Stimulated activated CD4-positive, alpha-beta T cell treated with anti-CD3 and anti-CD28 coated beads, Interleukin-15, amount 100 ng/mL, for 24 hours (primary cell): Measurements from ENCODE around the gene RNF144A.

Experiments used
- DNase-seq: peaks from one replicate; pipeline ENCODE4 v3.0.0-alpha.2; 2020

Gene RNF144A

DNA sequence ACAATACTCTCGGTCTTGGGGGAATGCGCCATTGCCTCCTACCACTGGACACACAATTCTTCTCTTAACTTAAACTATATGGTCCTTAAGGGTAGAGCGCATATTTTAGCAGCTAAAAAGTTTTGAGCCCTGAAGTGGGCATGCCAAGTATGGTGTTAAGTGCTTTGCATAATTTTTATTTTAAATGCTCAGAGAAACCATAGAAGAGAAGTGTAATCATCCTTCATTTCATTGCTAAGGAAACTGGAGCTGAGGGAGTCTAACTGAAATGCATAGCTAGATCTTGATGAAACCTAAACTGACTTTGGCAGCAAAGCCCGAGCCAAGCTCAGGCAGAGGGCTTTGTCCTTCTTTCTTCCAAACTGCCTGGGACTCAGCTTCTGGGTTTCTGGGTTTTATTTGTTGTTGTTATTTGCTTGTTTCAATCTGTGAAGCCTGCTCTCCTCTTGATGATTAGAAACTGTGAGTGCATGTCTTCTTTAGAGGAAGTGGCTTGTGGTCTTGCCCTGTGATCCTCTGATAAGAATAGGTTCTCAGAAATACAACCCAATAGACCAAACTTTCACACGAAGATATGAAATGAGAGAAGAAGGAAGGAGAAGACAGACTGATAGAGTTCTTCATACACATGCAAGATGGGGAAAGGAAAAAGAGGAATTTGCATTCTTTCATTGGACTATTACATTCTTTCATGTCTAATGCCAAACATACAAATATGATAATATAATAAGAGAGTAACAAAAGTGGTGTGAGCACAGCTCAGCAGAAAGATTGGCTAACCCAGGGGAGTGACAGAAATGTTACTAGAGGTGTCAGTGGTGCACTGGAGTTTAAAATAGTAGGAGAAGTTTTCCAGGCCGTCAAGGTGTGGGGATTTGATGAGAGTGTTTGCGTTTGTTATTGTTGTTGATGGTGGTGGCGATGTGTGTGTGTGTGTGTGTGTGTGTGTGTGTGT is 7.5 kb upstream of the RNF144A start:
- peak; percentile 35 for DNase-seq

DNA sequence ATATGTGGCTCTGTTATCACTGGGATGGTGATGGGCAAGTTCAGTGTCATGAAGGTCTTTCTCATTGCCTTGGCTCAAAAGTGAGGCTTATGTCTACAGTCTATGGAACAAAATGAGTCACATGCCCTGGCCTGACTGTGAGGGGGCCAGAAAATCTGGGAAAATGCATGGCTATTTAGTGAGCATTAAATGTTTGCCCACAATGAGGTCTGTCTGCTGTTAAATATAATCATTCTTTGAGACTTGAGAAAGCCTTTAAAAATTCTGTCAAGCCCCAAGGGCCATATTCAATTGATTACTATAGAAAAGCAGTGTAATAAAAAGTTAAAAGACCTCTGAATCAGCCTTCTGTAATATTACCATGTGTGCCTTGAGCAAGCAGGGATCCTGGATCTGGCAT is 5.5 kb upstream of the RNF144A start:
- DNase-seq = no peak

DNA sequence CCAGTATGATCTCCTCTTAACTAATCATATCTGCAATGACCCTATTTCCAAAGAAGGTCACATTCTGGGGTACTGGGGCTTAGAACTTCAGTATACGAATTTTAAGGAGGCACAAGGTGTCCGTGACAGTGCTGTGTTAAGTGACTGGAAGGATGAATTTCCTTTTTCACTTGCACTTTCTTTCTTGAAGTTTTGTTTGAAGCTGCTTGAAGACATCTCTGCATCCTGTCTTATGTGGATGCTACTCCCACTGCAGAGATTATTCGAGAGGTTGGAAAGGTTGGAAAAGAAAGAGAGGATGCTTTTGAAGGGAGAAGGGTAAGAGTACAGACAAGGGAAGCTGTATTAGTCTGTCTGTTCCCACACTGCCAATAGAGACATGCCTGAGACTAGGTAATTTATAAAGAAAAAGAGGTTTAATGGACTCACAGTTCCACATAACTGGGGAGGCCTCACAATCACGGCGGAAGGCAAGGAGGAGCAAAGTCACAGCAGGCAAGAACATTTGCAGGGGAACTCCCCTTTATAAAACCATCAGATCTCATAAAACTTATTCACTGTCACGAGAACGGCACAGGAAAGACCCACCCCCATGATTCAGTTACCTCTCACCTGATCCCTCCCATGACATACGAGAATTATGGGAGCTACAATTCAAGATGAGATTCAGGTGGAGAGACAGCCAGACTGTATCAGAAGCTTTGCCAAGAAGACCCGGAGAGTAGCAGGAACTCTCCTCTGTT is 3.6 kb upstream of the RNF144A start:
- DNase-seq = peak; percentile 71

DNA sequence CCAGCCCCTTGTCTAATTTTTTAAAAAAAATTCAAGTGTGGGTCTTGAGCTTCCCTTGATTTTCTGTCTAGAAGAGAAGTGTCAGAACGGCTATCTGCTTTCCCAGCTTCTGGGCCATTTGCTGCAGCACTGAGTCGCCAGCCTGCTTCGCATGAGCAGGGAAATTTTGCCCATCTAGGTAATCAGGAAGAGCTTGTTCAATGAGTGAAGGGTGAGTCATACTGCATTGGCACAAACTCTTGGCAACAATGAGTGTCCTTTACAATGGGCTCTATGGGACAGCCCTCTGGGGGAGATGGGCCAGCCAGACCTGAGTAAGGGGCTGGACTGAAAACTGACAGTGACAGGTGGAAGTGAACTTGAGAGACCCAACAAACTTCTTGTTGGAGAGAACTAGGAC is 2.4 kb upstream of the RNF144A start:
- peak; percentile 36 for DNase-seq

DNA sequence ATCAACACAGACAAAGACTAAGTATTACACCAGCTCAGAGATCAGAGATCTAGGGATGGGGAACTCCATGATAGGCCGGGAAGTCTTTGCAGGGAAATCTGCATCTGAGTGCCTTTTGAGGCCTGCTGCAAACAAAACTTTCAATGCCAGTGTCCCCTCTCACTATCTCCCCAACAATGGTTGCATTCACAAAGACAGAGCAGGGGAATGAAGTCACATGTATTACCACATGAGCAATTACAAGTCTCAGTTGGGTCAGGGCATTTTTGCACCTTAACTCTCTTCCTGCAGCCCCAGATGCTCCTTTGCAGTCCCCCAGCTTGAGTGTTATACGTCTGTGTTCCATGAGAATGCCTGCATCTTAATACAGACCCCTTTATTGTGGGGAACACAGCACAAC is 1.8 kb upstream of the RNF144A start:
- DNase-seq = no peak

DNA sequence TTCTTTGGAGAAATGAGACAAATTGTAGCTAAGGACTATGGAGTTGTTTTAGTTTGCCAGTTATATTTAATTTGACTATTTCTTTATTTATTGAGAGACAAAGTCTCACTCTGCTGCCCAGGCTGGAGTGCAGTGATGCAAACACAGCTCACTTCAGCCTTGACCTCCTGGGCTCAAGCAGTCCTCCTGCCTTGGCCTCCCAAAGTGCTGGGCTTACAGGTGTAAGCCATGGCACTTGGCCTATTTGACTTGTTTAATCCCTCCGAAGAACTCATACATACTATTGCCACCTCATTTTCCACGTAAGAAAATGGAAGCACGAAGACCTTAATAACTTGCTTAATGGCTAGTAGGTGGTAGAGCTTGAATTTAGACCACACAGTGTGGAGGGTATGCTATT is 988 bp upstream of the RNF144A start:
- DNase-seq = no peak

DNA sequence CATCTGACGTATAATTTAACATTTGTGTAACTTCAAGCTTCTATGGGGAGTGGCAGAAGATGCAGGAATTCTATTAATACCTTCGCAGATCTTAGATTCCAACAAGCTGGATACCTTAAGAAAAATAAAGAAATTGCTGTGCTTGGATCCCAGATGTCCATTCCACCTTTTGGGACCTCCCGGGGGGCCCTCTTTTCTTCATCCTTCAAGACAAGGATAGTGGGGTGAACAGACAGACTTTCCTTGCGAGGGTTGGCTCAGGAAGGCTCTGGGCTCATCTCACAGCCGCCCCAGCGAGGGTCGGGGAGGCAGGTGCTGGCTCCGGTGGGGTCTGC is 509 bp upstream of the RNF144A start:
- DNase-seq = no peak

DNA sequence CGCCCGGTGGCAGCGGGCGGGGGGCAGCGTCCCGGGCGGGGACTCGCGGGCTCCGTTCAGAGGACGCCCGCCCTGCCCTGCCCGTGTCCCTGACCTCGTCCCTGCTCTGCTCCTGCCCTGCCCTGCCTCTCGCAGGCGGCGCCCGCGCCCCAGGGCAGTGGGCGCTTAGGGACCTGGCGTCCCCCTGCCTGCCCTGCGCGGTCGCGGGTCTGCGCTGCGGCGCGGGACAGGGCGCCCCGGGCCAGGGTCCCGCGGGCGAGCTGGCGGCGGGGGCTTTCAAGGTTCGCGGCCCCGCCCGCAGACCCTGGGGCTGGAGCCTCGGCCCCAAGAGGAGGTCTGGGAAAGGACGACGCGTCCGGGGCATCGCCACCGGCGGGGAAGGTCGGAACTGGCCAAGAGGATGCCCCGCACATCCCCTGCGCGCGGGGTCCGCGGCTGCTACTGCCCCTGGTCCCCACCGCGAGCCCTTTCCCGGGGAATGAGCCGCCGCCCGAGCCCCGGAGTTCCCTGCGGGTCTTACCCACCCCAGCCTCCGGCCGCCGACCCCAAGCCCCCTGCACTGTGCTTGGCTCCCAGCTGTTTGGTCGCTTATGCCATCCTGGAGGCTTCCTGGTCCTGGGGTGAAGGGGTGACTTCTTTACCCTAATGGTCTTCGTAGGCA is 679 bp downstream of the RNF144A start:
- DNase-seq = peak; percentile 41

DNA sequence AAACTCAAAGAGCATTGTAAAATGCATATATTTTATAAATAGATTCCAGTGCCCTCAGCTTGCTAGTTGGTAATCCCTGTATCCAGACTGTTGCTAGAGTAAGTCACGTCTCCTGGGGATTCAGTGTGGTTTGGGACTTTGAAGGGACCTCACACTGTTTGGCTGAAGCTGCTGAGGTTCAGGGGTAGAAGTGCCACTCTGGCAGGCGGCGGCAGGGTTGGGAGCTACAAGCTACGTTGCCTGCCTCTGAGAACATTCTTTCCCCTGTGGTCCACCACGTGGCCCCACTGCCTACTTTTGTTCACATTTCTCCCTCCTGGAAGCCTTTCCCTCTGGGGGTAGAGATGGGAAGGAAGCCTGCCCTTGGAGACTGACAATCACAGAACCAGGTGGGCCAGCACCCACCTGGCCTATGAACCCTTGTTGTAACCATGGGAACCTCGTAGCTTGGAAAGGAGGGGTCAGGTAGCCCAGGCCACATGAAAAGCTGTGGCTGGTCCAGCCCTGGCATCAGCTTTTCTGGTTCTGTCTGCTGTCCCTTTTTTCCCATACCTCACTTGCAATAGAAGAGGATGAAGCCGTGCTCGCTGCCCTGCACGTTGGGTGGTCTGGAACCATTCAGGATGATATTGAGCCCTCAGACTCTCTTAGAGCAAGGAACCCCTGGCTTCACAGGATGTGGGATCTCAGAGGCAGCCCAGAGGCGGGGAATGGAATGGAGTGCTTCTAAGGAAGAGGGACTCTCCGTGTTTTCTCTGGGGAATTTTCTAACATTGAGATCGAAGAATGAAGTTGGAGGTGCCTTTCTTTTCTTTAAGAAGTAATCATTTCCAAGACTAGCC is 2.9 kb downstream of the RNF144A start:
- no peak for DNase-seq

DNA sequence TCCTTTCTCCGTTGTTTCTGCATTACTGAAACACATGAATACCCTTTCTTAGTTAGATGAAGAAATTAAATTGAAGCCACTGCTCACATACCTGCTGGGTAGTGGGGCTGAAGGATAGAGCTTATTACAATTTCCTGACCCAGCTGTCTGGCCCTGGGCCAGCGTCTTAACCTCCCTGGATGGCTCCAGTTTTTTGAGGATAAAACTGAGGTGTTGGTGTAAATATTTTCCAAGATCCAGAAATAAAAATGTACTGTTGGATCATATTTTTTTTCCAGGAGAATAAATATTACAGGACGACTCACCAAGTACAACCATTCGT is 3.5 kb downstream of the RNF144A start:
- no peak for DNase-seq

DNA sequence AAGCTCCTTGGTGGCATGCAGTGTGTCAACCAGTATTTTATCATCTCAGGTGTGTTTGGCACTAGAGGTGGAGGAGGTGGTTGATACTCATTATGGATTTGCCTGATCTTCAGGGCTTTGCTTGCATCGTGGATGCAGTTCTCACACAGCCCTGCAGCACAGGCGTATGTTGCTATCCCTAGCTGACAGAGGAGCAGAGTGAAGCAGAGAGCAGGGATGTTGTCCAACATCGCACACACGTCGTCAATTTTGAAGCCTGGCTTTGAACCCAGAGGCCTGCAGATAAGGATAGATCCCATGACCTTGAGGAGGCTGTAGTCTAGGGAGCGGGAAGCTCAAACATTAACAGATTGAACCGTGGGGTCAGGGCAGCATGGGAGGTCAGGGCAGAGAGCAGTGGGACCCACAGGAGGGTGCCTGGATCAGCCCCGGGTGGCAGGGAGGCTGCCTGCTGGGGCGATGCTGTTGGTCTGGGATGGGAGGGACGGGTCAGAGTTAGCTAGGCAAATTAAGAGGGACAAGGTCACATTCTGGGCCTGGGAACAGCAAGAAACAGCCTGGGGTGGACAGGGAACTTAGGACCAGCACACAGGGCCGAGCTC is 4.2 kb downstream of the RNF144A start:
- DNase-seq = no peak

DNA sequence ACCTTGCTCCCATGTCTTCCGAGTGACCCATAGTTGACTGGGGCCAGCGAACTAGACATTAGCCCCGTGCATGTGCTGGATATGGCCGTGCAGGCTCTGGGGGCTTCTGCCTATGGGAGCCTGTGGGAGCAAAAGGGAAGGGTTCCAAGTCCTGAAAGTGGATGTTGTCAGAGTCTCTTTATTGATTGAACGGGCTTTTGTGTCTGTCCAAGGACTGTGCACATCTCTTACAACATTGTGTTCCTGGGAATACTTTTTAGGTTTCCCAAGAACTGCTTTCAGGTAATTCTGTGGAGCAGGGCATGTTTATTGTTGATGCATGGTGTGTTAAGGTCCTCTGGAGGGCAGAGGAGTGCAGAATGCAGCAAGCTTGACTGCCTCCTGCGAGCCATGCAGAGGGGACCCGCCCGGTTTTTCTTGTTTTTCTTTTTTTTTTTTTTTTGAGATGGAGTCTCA is 5.0 kb downstream of the RNF144A start:
- DNase-seq = no peak

DNA sequence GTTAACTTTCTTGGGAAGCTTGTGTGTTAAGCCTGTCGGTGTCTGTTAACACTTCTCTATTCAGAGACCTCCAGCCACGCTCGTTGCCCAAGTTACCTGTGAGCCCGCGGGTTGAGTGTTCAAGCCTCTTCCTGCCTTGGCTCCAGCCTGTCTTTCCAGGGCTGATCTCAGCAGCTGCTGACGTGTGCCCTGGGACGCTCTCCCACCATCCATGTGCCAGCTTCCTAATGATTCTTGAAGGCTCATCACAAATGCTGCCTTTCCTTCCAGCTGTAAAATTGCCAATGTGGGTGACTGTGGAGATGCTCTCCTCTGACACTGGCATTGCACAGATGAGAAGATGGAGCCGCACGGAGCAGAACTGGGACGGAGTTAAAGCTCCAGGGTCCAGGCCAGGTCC is 6.1 kb downstream of the RNF144A start:
- no peak for DNase-seq

DNA sequence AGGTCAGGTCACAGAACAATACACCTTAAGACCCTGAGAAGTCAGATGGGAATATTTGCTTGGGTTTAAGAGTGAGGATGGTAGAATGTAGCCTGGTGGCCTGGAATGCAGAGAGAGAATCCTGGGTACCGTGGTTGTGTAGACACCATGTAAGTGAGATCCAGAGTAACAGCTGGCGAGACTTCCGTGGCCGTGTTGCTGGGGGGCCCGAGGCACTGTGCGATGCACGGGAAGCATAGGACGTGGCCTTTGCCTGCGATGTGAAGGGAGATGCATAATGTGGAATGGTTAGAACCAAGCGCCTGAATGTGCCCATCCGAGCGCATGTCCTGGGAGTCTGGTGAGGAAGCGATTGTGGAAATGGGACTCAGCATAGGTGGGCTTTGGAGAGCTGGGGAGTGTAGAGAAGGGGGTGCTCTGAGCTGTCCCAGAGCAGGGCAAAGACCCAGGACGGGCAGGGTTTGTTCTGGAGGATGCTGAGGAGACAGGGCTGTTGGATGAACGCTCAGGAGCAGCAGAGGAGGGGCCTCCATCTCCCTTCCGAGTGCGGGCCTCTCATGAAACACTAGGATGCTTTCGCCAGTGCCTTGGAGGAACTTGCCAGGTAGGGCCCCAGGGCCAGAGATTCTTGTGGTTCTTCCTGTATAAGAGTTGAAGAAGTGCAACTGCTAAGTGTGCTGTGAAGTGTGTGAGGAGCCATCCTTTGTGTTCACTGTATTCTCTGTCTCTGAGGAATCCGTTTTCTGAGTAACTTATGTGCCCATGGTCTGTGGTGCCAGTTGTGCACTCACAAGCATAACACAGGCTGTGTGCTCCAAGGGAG is 7.1 kb downstream of the RNF144A start:
- DNase-seq = no peak

DNA sequence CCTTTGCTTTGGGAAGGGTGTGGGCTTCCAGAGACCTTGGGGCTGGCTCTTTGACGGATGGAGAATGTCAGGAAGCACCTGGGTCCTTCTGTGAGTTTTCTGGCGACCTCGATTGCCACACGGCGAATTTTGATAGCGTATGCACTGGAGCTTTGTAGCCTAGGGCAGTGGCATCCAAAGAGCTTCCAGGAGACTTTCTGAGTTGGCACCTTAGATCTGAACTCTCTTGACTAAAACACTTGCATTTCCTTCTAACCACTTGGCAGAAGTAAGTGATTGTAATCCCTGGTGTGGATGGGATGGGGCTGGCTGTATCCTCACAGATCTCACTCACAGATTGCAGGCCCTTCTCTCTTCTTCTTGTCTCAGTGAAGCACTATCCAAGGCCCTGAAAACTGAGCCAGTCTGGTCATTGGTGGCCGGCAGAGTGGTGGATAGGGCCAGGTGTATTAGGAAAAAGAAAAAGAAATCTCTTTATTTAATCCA is 7.8 kb downstream of the RNF144A start:
- DNase-seq = no peak

DNA sequence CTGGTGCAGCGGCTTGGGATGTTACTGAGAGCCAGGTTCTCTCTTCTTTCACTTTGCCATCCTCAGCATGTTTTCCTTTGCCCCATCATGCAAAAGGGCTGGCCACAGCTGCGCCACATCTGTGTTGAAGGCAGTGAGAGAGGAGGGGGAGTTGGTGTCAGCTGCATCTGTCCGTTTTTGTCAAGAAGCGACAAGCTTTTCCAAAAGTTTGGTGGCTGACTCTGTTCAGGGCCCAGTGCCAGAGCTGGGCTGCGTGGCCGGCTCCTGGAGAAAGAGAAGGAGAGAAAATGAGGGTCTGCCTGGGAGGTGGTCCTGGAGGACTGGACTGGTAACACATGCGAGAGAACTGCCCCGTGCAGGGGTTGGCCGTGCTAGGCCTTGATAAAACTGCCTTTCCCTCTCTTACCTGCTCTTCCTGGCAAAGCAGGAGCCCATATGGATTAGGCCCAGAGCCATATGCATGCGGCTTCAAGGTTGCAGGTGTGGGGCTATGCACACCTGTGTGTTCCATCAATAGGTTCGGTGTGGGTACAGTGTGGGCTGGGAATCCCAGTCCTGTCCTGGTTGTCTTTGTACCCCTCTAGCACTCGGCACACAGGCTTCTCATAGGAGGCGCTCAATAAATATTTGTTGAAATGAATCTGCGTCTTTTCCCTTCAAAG is 9.0 kb downstream of the RNF144A start:
- DNase-seq = no peak

DNA sequence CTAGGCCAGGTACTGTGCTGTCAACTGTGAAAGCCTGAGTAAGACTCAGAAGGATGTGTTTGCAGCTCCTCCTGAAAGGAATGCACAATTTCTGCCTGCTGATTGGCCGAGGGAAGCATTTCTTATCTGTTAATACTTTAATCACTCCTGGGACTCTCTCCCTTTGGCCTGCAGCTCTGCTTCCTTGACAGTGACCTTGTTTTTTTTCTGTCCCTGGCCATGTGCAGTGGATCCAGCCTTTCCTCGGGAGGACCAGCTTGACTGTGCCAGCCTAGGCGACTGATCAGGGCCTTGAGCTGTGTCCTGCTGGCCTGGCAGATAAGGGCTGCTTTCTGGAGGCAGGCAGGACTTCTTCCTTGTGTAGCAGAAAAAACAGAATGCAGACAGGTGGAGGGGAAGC is 10.0 kb downstream of the RNF144A start:
- DNase-seq = no peak

DNA sequence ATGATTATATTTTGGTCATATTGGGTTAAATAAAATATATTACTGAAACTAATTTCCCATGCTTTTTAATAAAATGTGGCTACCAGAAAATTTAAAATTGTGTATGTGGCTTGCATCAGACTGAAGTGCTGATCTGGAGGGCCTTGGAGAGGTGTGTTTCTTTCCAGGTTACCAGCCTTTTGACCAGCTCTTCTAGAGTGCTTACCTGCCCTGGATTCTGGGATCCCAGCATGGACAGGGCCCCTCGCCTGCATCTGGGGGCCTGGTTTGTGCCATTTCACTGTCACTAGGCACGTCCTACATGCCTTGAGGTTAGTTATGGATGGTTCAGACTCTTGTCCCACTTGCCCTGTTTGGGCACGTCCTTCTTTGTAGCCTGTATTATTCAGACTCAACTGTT is 10.5 kb downstream of the RNF144A start:
- no peak for DNase-seq

DNA sequence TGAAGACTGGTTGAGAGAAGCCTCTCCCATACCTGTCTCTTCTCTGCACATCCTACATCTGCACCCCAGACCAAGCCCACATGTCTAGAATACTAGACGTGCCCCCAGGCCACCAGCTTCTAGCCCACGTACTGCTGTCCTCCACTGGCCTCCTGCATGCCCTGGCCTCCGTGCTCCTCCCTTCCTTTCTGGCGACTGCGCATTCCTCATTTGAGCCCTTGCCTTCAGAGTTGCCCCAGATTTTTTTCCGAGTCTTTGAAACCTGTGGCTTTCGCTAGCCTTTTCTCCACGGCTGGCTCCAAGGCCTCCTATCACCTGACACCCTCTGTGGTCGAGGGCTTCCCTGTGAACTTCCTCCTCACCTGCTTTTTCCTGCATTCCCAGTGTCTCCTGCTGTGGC is 11.2 kb downstream of the RNF144A start:
- DNase-seq = no peak

DNA sequence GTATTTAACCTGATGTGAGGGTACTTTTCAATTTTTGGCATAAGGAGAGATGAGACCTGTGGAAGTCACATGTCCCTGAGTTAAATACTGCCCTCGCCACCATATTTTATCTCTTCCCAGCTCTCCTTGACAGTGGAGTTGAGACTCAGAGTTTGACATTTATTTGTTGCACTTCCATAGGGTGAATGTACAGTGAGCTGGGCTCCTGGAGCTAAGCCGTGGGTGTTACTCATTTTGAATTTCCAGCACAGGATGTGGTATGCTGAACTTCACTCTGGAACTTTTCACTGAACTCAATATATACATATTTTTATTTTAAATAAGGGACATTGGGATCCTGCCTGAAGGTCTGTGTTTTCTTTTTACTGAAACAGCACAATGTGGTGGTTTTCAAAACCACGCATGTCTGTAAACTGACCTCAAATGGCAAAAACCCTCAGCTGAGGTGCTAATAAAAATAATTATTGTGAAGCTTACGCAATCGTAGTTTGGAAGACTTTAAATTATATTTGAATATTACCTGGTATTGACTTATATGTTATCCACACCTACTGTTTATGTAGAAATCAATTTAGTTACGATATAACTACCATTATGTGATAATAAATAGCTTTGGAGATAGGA is 12.1 kb downstream of the RNF144A start:
- no peak for DNase-seq
